KMS-11 (cell line): ENCODE results near the gene ZFYVE9.

Experiments used
- H2AFZ ChIP-seq: fragments of 200-600 bp; sonication (generic); 2 replicates; pipeline ENCODE4 v1.6.1; 2016; ENCODE audit warnings: antibody characterized with exemption, mixed run types, low read depth
- H3K27ac ChIP-seq: fragments of 200-600 bp; sonication (generic); 2 replicates; pipeline ENCODE4 v1.6.1; 2016; ENCODE audit warnings: mild to moderate bottlenecking, mixed run types
- H3K27me3 ChIP-seq: fragments of 200-600 bp; sonication (generic); 2 replicates; pipeline ENCODE4 v1.6.1; 2017; ENCODE audit warnings: mild to moderate bottlenecking, low read depth, mixed run types, moderate library complexity; ENCODE audit not compliant: insufficient read depth
- H3K36me3 ChIP-seq: fragments of 200-600 bp; sonication (generic); 2 replicates; pipeline ENCODE4 v1.6.1; 2017; ENCODE audit warnings: mild to moderate bottlenecking, mixed run types; ENCODE audit not compliant: insufficient read depth
- H3K4me1 ChIP-seq: fragments of 200-600 bp; sonication (generic); 2 replicates; pipeline ENCODE4 v1.6.1; 2016; ENCODE audit warnings: mild to moderate bottlenecking, low read depth, mixed run types; ENCODE audit not compliant: poor library complexity, severe bottlenecking
- H3K4me2 ChIP-seq: fragments of 200-600 bp; sonication (generic); 2 replicates; pipeline ENCODE4 v1.7.0; 2016; ENCODE audit warnings: mild to moderate bottlenecking, mixed run types
- H3K4me3 ChIP-seq: fragments of 200-600 bp; sonication (generic); IDR thresholded peaks from 2 replicates; pipeline ENCODE4 v1.6.1; 2017; ENCODE audit warnings: low read depth, low read length, mixed read lengths; ENCODE audit not compliant: insufficient read depth
- H3K79me2 ChIP-seq: fragments of 200-600 bp; sonication (generic); 2 replicates; pipeline ENCODE4 v1.6.1; 2016; ENCODE audit warnings: low read depth, mixed run types; ENCODE audit not compliant: insufficient read depth
- H3K9ac ChIP-seq: fragments of 200-600 bp; sonication (generic); 2 replicates; pipeline ENCODE4 v1.6.1; 2016; ENCODE audit warnings: mild to moderate bottlenecking, mixed run types
- H4K20me1 ChIP-seq: fragments of 200-600 bp; sonication (generic); 2 replicates; pipeline ENCODE4 v1.6.1; 2016; ENCODE audit warnings: mild to moderate bottlenecking, mixed run types; ENCODE audit not compliant: insufficient read depth
- TF ChIP-seq, protein P1 (sequence below): fragments of 200-600 bp; sonication (generic); conservative IDR thresholded peaks from 2 replicates; pipeline ENCODE4 v1.6.1; 2017; ENCODE audit warnings: low read depth, mild to moderate bottlenecking, antibody characterized with exemption, low read length, moderate library complexity, mixed read lengths

Gene ZFYVE9

DNA sequence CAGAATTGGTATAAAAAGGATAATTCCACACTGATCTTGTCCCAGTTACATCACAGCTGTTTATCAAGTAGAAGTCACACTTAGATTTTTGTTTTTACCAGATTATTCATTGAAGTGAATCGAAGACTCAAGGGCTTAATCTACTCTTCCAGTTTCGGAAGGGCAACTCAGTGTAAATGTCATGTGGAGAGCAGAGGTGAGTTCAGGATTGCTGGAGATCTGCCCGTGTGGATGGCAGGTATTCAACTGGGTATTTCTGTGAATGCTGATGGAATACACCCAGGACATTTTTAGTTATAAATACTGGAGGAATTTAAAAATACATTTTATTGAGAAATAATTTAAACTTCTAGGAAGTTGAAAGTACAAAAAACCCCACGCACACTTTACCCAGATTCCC lies 204.8 kb downstream of the ZFYVE9 start:
- H3K9ac ChIP-seq: no peak overlapping the region
- H3K4me1 ChIP-seq: no peaks in the 10 kb centered on the region
- no peak overlapping the region for H2AFZ ChIP-seq
- no peak overlapping the region for H3K27ac ChIP-seq
- TF ChIP-seq, protein P1, sequence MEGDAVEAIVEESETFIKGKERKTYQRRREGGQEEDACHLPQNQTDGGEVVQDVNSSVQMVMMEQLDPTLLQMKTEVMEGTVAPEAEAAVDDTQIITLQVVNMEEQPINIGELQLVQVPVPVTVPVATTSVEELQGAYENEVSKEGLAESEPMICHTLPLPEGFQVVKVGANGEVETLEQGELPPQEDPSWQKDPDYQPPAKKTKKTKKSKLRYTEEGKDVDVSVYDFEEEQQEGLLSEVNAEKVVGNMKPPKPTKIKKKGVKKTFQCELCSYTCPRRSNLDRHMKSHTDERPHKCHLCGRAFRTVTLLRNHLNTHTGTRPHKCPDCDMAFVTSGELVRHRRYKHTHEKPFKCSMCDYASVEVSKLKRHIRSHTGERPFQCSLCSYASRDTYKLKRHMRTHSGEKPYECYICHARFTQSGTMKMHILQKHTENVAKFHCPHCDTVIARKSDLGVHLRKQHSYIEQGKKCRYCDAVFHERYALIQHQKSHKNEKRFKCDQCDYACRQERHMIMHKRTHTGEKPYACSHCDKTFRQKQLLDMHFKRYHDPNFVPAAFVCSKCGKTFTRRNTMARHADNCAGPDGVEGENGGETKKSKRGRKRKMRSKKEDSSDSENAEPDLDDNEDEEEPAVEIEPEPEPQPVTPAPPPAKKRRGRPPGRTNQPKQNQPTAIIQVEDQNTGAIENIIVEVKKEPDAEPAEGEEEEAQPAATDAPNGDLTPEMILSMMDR: no peak
- H3K4me2 ChIP-seq: no peak overlapping the region
- H3K27me3 ChIP-seq: no peaks in the 10 kb centered on the region
- no peak overlapping the region for H3K4me3 ChIP-seq
- H4K20me1 ChIP-seq: no peaks in the 10 kb centered on the region
- H3K36me3 ChIP-seq: no peaks in the 10 kb centered on the region
- no peaks in the 10 kb centered on the region for H3K79me2 ChIP-seq

DNA sequence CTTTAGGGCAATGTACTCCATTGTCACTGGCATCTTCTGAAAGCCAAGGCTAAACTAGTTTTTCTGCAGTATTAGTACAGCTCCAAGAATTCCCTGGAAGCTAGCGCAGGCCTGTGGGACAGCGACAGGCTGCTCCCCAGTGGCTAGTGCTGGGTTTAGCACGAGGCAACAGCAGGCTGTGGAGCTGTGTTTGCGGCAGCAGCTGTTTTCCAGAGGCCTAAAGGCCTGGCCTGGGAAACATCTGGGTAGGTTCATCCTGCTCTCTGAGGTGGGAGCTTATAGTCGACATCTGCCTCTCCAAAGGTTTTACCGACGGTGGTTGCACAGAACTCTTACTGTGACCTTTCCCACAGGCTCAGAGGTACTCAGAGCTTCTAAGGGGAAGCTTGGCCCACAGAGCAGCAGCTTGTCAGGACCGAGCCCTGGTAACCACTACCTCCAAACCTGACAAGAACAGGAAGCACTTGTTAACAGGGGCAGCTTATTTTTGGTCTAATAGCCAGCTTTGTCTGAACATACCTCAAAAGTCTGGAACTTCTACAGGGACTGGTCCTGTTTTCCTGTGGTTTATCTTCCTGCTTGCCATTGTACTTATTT lies 206.9 kb downstream of the ZFYVE9 start:
- H3K9ac ChIP-seq: no peak overlapping the region
- H3K4me2 ChIP-seq: no peak overlapping the region

DNA sequence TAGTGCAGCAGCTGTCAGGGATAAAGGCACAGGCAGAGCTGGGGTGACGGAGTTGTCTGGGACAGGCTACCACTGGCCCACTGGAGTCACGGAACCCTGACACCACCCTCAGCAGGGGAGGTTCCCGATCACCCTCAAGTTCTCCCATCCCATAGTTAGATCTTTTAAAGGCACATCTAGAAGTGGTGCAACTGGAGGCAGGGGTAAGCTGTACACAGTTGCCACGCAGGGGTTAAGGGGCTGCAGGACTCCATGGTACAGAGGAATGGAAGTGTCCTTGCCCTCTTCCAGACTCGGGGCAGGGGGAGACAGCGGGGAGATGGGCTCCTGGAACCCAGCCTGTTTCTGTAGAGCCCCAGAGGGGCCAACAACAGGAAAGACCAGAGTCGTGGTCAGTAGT lies 210.8 kb downstream of the ZFYVE9 start:
- no peaks in the 10 kb centered on the region; the same call in 1 of the 2 replicates for H3K36me3 ChIP-seq

More for the DNA sequence above, 206.9 kb downstream of the ZFYVE9 start:
- H3K79me2 ChIP-seq: no peaks in the 10 kb centered on the region
- no peaks in the 10 kb centered on the region for H3K4me1 ChIP-seq
- H3K27me3 ChIP-seq: no peaks in the 10 kb centered on the region
- no peaks in the 10 kb centered on the region for H4K20me1 ChIP-seq
- no peaks in the 10 kb centered on the region for H3K36me3 ChIP-seq
- no peak overlapping the region for H3K27ac ChIP-seq
- H2AFZ ChIP-seq: no peak overlapping the region
- H3K4me3 ChIP-seq: no peak overlapping the region
- TF ChIP-seq, protein P1: no peak

DNA sequence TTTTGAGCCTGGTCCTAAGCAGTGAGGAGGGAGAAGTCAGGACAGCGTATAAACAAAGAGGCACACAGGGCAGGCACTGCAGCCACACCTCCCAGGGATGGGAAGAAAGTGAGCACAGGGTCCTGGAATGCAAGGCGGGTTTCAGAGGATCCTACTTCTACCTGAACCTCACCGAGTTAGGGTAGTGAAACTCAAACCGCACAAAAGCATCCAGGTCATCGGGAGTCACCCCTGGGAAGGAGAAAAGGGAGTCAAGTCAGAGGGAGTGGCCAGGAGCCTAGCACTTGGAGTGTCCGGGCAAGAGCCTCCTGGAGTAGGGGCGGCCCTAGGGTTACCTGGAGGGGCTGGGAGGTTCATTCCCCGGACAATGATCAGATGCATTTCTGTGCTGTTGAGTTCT lies 213.5 kb downstream of the ZFYVE9 start:
- H3K9ac ChIP-seq: no peak overlapping the region
- H4K20me1 ChIP-seq: no peaks in the 10 kb centered on the region
- no peaks in the 10 kb centered on the region for H3K4me1 ChIP-seq
- H3K27ac ChIP-seq: no peak overlapping the region
- H3K27me3 ChIP-seq: no peaks in the 10 kb centered on the region
- H3K4me3 ChIP-seq: no peak overlapping the region
- no peak overlapping the region for H3K4me2 ChIP-seq
- no peak overlapping the region for H2AFZ ChIP-seq
- TF ChIP-seq, protein P1: no peak
- no peaks in the 10 kb centered on the region; the same call in 1 of the 2 replicates for H3K36me3 ChIP-seq
- no peaks in the 10 kb centered on the region for H3K79me2 ChIP-seq

More for the DNA sequence above, 210.8 kb downstream of the ZFYVE9 start:
- Histone ChIP-seq H3K4me3 (no peak overlapping the region), H3K4me2 (no peak overlapping the region), H3K27ac (no peak overlapping the region), H4K20me1 (no peaks in the 10 kb centered on the region), H3K9ac (no peak overlapping the region), H3K79me2 (no peaks in the 10 kb centered on the region), H2AFZ (no peak overlapping the region), H3K27me3 (no peaks in the 10 kb centered on the region), H3K4me1 (no peaks in the 10 kb centered on the region)
- TF ChIP-seq, protein P1: no peak
